Sigmoid colon (tissue), 4 donors: ENCODE data around the gene CDNF.

ENCODE experiments used
- CTCF ChIP-seq, 4 experiments: fragments of 450-650 bp in 3 of 4; fragments of 200-600 bp in 1 of 4; IDR thresholded peaks; one replicate each; pipeline ENCODE4 v1.5.1; 2016 to 2019; ENCODE audit warnings: antibody characterized with exemption in 4 of 4, mild to moderate bottlenecking in 3 of 4, moderate library complexity in 2 of 4
- EP300 ChIP-seq, 4 donors: sonication (generic); formaldehyde crosslinking; IDR thresholded peaks; one replicate each; pipeline ENCODE4 v1.6.1; 2017; ENCODE audit warnings: antibody characterized with exemption in 4 of 4
- POLR2A ChIP-seq, 2 donors: fragments of 450-650 bp; IDR thresholded peaks; one replicate each; pipeline ENCODE4 v1.6.1; 2016; ENCODE audit warnings: antibody characterized with exemption in 2 of 2, mild to moderate bottlenecking in 2 of 2, moderate library complexity in 2 of 2
- POLR2AphosphoS5 ChIP-seq, 4 donors: sonication (generic); formaldehyde crosslinking; IDR thresholded peaks; one replicate each; pipeline ENCODE4 v1.6.1; 2017; ENCODE audit warnings: antibody characterized with exemption in 4 of 4

- TF ChIP-seq POLR2A (IDR thresholded peaks at IDR 0.05) (no peak), CTCF (IDR thresholded peaks at IDR 0.05) (no peak), POLR2AphosphoS5 (IDR thresholded peaks at IDR 0.05) (no peak), EP300 (IDR thresholded peaks at IDR 0.05) (no peak)
Measured at GRCh38 chr10:14833106-14833505, 4.7 kb downstream of the CDNF start.
